ENCODE results near the gene PHC2.

PHC2 gene

GRCh38 chr1:33275706-33276572 lies 155.0 kb downstream of the PHC2 start:
- in situ Hi-C loops (cut with HindIII; ENCODE audit: low sequenced_read_pairs), result no loop called here

GRCh38 chr1:33275195-33275594 lies 155.7 kb downstream of the PHC2 start:
- in situ Hi-C loops (cut with HindIII; ENCODE audit: low sequenced_read_pairs), result no loop called here

- in situ Hi-C loops (cut with HindIII; ENCODE audit: low sequenced_read_pairs), result loop anchor here (25.0 kb wide), 1 partner anchor 338 kb away; no protein-coding TSS in a partner anchor
Measured at GRCh38 chr1:33274446-33274845, 156.4 kb downstream of the PHC2 start.

- in situ Hi-C loops (cut with HindIII; ENCODE audit: low sequenced_read_pairs), result loop anchor here (25.0 kb wide), 1 partner anchor 338 kb away; no protein-coding TSS in a partner anchor
Measured at GRCh38 chr1:33273961-33274371, 156.9 kb downstream of the PHC2 start.
